ENCODE results near the gene TRMT10B.

DNA sequence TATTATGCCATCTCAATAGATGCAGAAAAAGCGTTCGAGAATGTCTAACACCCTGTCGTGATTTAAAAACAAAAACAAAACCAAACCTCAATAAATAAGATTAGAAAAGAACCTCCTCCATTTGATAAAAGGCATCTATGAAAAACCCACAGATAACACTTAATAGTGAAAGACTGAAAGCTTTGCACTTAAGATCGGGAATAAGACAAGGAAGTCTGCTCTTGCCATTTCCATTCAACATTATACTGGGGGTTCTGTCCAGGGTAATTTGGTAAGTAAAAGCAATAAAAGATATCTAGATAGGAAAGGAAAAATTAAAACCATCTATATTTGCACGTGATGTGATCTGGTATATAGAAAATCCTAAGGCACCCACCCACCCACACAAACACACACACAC is 38.5 kb downstream of the TRMT10B start:
- TF ChIP-seq SUZ12 (IDR thresholded peaks at IDR 0.05) (no peak), NFRKB (IDR thresholded peaks at IDR 0.05) (no peak), ZNF384 (IDR thresholded peaks at IDR 0.05) (no peak), SP1 (IDR thresholded peaks at IDR 0.05) (no peak), HDGF (IDR thresholded peaks at IDR 0.05; ENCODE audit: borderline replicate concordance) (no peak), PKNOX1 (IDR thresholded peaks at IDR 0.05) (no peak), FOXA1 (IDR thresholded peaks at IDR 0.05) (no peak)

All from HEK293T (cell line).